HEK293 (cell line): ENCODE data around the gene IRF1.
A peak's percentile ranks its signal among the peaks of the same experiment; 100 is the strongest.

Source experiments
- CTCF ChIA-PET: fragments of 350-600 bp; formaldehyde crosslinking; extraction: SDS; loops from one replicate; lab custom pipeline; 2021; ENCODE audit warnings: antibody characterized with exemption; lab: Yijun Ruan, JAX
- POLR2A ChIA-PET: fragments of 300-600 bp; formaldehyde crosslinking; extraction: SDS; loops from one replicate; lab custom pipeline; 2020; ENCODE audit warnings: antibody characterized with exemption, inconsistent platforms; lab: Yijun Ruan, JAX
- H3K27ac ChIP-seq: fragments of 200-500 bp; sonication (Bioruptor generic); 2 replicates; pipeline ENCODE4 v1.5.1; 2014; ENCODE audit warnings: low read depth, low read length, control low read depth, inconsistent platforms; ENCODE audit errors: extremely low read depth
- H3K36me3 ChIP-seq, 2 experiments: fragments of 200-500 bp in 1 of 2; sonication (Bioruptor generic) in 1 of 2; 1 replicate in 1 of 2; 2 replicates in 1 of 2; pipeline ENCODE4 v1.5.1; 2014 to 2017; ENCODE audit warnings: inconsistent platforms in 2 of 2, low read length in 2 of 2; ENCODE audit not compliant: control insufficient read depth in 2 of 2, insufficient read depth in 1 of 2
- H3K4me1 ChIP-seq: fragments of 200-500 bp; sonication (Bioruptor generic); 2 replicates; pipeline ENCODE4 v1.5.1; 2014; ENCODE audit warnings: mild to moderate bottlenecking, low read length, inconsistent platforms; ENCODE audit not compliant: control insufficient read depth, insufficient read depth
- H3K4me3 ChIP-seq: 2 replicates; pipeline ENCODE4 v1.5.1; 2011; ENCODE audit warnings: low read depth, mild to moderate bottlenecking, control low read depth, low read length, moderate library complexity
- H3K9me3 ChIP-seq: fragments of 200-500 bp; sonication (Bioruptor generic); 2 replicates; pipeline ENCODE4 v1.5.1; 2014; ENCODE audit warnings: low read depth, low read length, inconsistent platforms; ENCODE audit not compliant: control insufficient read depth, insufficient read depth
- HIC1 ChIP-seq: fragments of 450-650 bp; formaldehyde crosslinking; IDR thresholded peaks from 2 replicates; pipeline ENCODE4 v1.5.1; 2016; ENCODE audit warnings: missing biosample characterization, missing genetic modification characterization
- HOXC10 ChIP-seq: sonication (generic); formaldehyde crosslinking; IDR thresholded peaks from 2 replicates; pipeline ENCODE4 v1.8.1; 2023; ENCODE audit warnings: mild to moderate bottlenecking, missing genetic modification reagents
- PRDM10 ChIP-seq: fragments of 450-650 bp; formaldehyde crosslinking; IDR thresholded peaks from 2 replicates; pipeline ENCODE4 v1.5.1; 2016; ENCODE audit warnings: missing biosample characterization, missing genetic modification characterization
- SCRT1 ChIP-seq: fragments of 450-650 bp; formaldehyde crosslinking; IDR thresholded peaks from 2 replicates; pipeline ENCODE4 v1.5.1; 2016; ENCODE audit warnings: missing biosample characterization, missing genetic modification characterization, borderline replicate concordance
- SCRT2 ChIP-seq: fragments of 450-650 bp; formaldehyde crosslinking; IDR thresholded peaks from 2 replicates; pipeline ENCODE4 v1.5.1; 2016; ENCODE audit warnings: missing biosample characterization, missing genetic modification characterization
- ZFP37 ChIP-seq: fragments of 450-650 bp; formaldehyde crosslinking; IDR thresholded peaks from 2 replicates; pipeline ENCODE4 v1.5.1; 2016; ENCODE audit warnings: missing biosample characterization, missing genetic modification characterization
- ZFP41 ChIP-seq: fragments of 450-650 bp; formaldehyde crosslinking; IDR thresholded peaks from 2 replicates; pipeline ENCODE4 v1.5.1; 2016; ENCODE audit warnings: missing biosample characterization, missing genetic modification characterization, borderline replicate concordance
- ZNF138 ChIP-seq: fragments of 450-650 bp; formaldehyde crosslinking; IDR thresholded peaks from 2 replicates; pipeline ENCODE4 v1.5.1; 2016; ENCODE audit warnings: missing biosample characterization, missing genetic modification characterization, borderline replicate concordance
- ZNF354C ChIP-seq: fragments of 450-650 bp; formaldehyde crosslinking; IDR thresholded peaks from 2 replicates; pipeline ENCODE4 v1.5.1; 2016; ENCODE audit warnings: missing biosample characterization, missing genetic modification characterization, low read depth, borderline replicate concordance
- ZNF423 ChIP-seq: fragments of 450-650 bp; formaldehyde crosslinking; IDR thresholded peaks from 2 replicates; pipeline ENCODE4 v1.5.1; 2016; ENCODE audit warnings: missing biosample characterization, missing genetic modification characterization
- ZNF449 ChIP-seq: fragments of 450-650 bp; formaldehyde crosslinking; IDR thresholded peaks from 2 replicates; pipeline ENCODE4 v1.5.1; 2017; ENCODE audit warnings: missing biosample characterization, mild to moderate bottlenecking, missing genetic modification characterization, moderate library complexity
- ZNF501 ChIP-seq: fragments of 450-650 bp; formaldehyde crosslinking; IDR thresholded peaks from 2 replicates; pipeline ENCODE4 v1.5.1; 2016; ENCODE audit warnings: missing biosample characterization, missing genetic modification characterization
- ZNF645 ChIP-seq: fragments of 450-650 bp; formaldehyde crosslinking; IDR thresholded peaks from 2 replicates; pipeline ENCODE4; 2016; ENCODE audit warnings: missing biosample characterization, missing genetic modification characterization

Gene IRF1

GRCh38 chr5:132445930-132446329, 44.6 kb downstream of the IRF1 start:
- ChIA-PET POLR2A (no interaction called here), CTCF (no interaction called here)
- H3K4me1 ChIP-seq = no peaks in the 10 kb centered on the region
- no peaks in the 10 kb centered on the region for H3K9me3 ChIP-seq
- no peaks in the 10 kb centered on the region for H3K36me3 ChIP-seq
- H3K27ac ChIP-seq = no peak overlapping the region
- H3K4me3 ChIP-seq = no peak overlapping the region
- no peak for TF ChIP-seq ZNF645 (tag by site-specific recombination)
- no peak for TF ChIP-seq HIC1 (tag by site-specific recombination)
- no peak for TF ChIP-seq ZNF449 (tag by site-specific recombination)
- no peak for TF ChIP-seq PRDM10 (tag by site-specific recombination)
- TF ChIP-seq HOXC10 (CRISPR knock-in tag) = no peak
- no peak for TF ChIP-seq ZNF501 (tag by site-specific recombination)
- no peak for TF ChIP-seq ZFP37
- no peak for TF ChIP-seq ZNF423 (tag by site-specific recombination)
- TF ChIP-seq ZNF354C (tag by site-specific recombination) = no peak
- no peak for TF ChIP-seq ZFP41 (tag by site-specific recombination)
- TF ChIP-seq, all 188 proteins: peak for 0

GRCh38 chr5:132445640-132445923, 45.0 kb downstream of the IRF1 start:
- no peak overlapping the region for H3K27ac ChIP-seq
- TF ChIP-seq SCRT2 (tag by site-specific recombination) = peak; percentile 60
- no peak for TF ChIP-seq ZNF138 (tag by site-specific recombination)
- 0 out of 2 replicates have a peak, but pooled peaks have one; percentile 15 for TF ChIP-seq SCRT1 (tag by site-specific recombination)
- POLR2A ChIA-PET = no interaction called here

More at GRCh38 chr5:132445640-132445923, 45.0 kb downstream of the IRF1 start:
- Histone ChIP-seq H3K4me1 (no peaks in the 10 kb centered on the region), H3K9me3 (no peaks in the 10 kb centered on the region), H3K4me3 (no peak overlapping the region), H3K36me3 (no peaks in the 10 kb centered on the region)
- CTCF ChIA-PET = no interaction called here
